H1 (cell line): ENCODE measurements around the gene NEB. TPM values are rescaled to one million over a fixed set of nuclear protein-coding genes. Genes with fewer than 3 reads are reported as not detected.

ENCODE experiments used
- CTCF ChIA-PET: fragments of 300-600 bp; sonication (Branson Sonifier 250); formaldehyde crosslinking; loops from one replicate; lab custom pipeline; 2021; ENCODE audit not compliant: partially characterized antibody; lab: Charles Lee
- POLR2A ChIA-PET: fragments of 300-600 bp; sonication (Branson Sonifier 250); formaldehyde crosslinking; loops from one replicate; lab custom pipeline; 2021; ENCODE audit warnings: inconsistent platforms; ENCODE audit not compliant: partially characterized antibody; lab: Charles Lee
- DNase-seq, 2 experiments: peaks; one replicate each; pipeline versions ENCODE4 v3.0.0 to v3.0.0-alpha.2; 2010 to 2022; ENCODE audit warnings: low spot score in 2 of 2, low read depth in 1 of 2, mixed read lengths in 1 of 2
- FAIRE-seq: peaks from 2 replicates; lab custom pipeline; 2011; peaks lifted over from hg19 to GRCh38; lab: Jason Lieb, UNC
- H2AFZ ChIP-seq: 2 replicates; pipeline ENCODE4 v1.8.1; 2012; ENCODE audit warnings: low read length, inconsistent platforms
- H2AK5ac ChIP-seq: 2 replicates; pipeline ENCODE4 v1.6.1; 2013; ENCODE audit warnings: low read depth, low read length
- H2BK120ac ChIP-seq: replicated peaks from 2 replicates; pipeline ENCODE3; 2013; ENCODE audit warnings: low read depth, low read length, inconsistent platforms
- H2BK12ac ChIP-seq: 2 replicates; pipeline ENCODE4 v1.6.1; 2013; ENCODE audit warnings: low read depth, low read length
- H2BK15ac ChIP-seq: 2 replicates; pipeline ENCODE4 v1.6.1; 2013; ENCODE audit warnings: low read length
- H2BK20ac ChIP-seq: 2 replicates; pipeline ENCODE4 v1.6.1; 2013; ENCODE audit warnings: low read length
- H2BK5ac ChIP-seq: 2 replicates; pipeline ENCODE4 v1.6.1; 2013; ENCODE audit warnings: low read depth, low read length
- H3K14ac ChIP-seq: 2 replicates; pipeline ENCODE4 v1.6.1; 2013; ENCODE audit warnings: inconsistent platforms; ENCODE audit not compliant: insufficient read length
- H3K18ac ChIP-seq: 2 replicates; pipeline ENCODE4 v1.6.1; 2013; ENCODE audit warnings: low read length; ENCODE audit errors: extremely low read depth
- H3K23ac ChIP-seq: 2 replicates; pipeline ENCODE4 v1.6.1; 2013; ENCODE audit warnings: inconsistent platforms; ENCODE audit not compliant: insufficient read length
- H3K23me2 ChIP-seq: 2 replicates; pipeline ENCODE4 v1.6.1; 2013; ENCODE audit warnings: low read depth, low read length
- H3K27ac ChIP-seq: 2 replicates; pipeline ENCODE4 v1.6.1; 2011; ENCODE audit warnings: low read depth, low read length, inconsistent platforms
- H3K27me3 ChIP-seq, 4 experiments: replicated peaks in 1 of 4; 1 replicate in 1 of 4; 2 replicates in 3 of 4; pipeline versions ENCODE4 v1.6.1 to v1.8.1; 2011 to 2013; ENCODE audit warnings: low read length in 3 of 4, mild to moderate bottlenecking in 3 of 4, inconsistent platforms in 2 of 4, mixed read lengths in 2 of 4, moderate library complexity in 1 of 4; ENCODE audit not compliant: control insufficient read depth in 3 of 4, insufficient read depth in 3 of 4; ENCODE audit errors: extremely low read depth in 1 of 4
- H3K36me3 ChIP-seq, 4 experiments: 2 replicates each; pipeline versions ENCODE4 v1.6.1 to v1.8.1; 2011 to 2013; ENCODE audit warnings: mild to moderate bottlenecking in 4 of 4, low read length in 3 of 4, moderate library complexity in 2 of 4, control low read depth in 1 of 4, inconsistent platforms in 1 of 4; ENCODE audit not compliant: insufficient read depth in 4 of 4, control insufficient read depth in 2 of 4
- H3K4ac ChIP-seq: replicated peaks from 2 replicates; pipeline ENCODE3; 2013; ENCODE audit warnings: low read length, low read depth, mixed read lengths, inconsistent platforms; ENCODE audit not compliant: insufficient read length
- H3K4me1 ChIP-seq, 4 experiments: replicated peaks in 1 of 4; 1 replicate in 1 of 4; 2 replicates in 3 of 4; pipeline versions ENCODE4 v1.6.1 to v1.8.1; 2011 to 2013; ENCODE audit warnings: low read length in 3 of 4, inconsistent platforms in 2 of 4, mixed read lengths in 1 of 4; ENCODE audit not compliant: insufficient read depth in 4 of 4, control insufficient read depth in 3 of 4
- H3K4me2 ChIP-seq, 2 experiments: 2 replicates each; pipeline versions ENCODE4 v1.6.1 to v1.8.1; 2011 to 2013; ENCODE audit warnings: low read depth in 2 of 2, low read length in 2 of 2, control low read depth in 1 of 2, inconsistent platforms in 1 of 2, mild to moderate bottlenecking in 1 of 2; ENCODE audit not compliant: insufficient read depth in 1 of 2
- H3K4me3 ChIP-seq, 4 experiments: fragments of 200-600, 300-600 bp in 1 of 4; sonication (generic), shearing (Covaris generic), sonication (Bioruptor Twin) in 1 of 4; 2 replicates each; pipeline versions ENCODE4 v1.5.1 to v1.8.1; 2011 to 2016; ENCODE audit warnings: low read length in 4 of 4, low read depth in 3 of 4, control low read depth in 2 of 4, inconsistent platforms in 2 of 4, mild to moderate bottlenecking in 2 of 4, mixed read lengths in 1 of 4, moderate library complexity in 1 of 4; ENCODE audit not compliant: insufficient read depth in 2 of 4; ENCODE audit errors: extremely low read depth in 1 of 4
- H3K56ac ChIP-seq: replicated peaks from 2 replicates; pipeline ENCODE3; 2013; ENCODE audit warnings: low read depth, mild to moderate bottlenecking, mixed read lengths, low read length, inconsistent platforms; ENCODE audit not compliant: insufficient read length
- H3K79me1 ChIP-seq: 2 replicates; pipeline ENCODE4 v1.6.1; 2013; ENCODE audit warnings: low read depth, low read length, control low read depth
- H3K79me2 ChIP-seq, 2 experiments: 2 replicates each; pipeline versions ENCODE4 v1.6.1 to v1.8.1; 2012 to 2013; ENCODE audit warnings: low read length in 2 of 2, mild to moderate bottlenecking in 2 of 2, inconsistent platforms in 1 of 2; ENCODE audit not compliant: insufficient read depth in 2 of 2, control insufficient read depth in 1 of 2
- H3K9ac ChIP-seq, 4 experiments: replicated peaks in 1 of 4; 1 replicate in 1 of 4; 2 replicates in 3 of 4; pipeline versions ENCODE4 v1.6.1 to v1.8.1; 2011 to 2013; ENCODE audit warnings: low read depth in 3 of 4, low read length in 3 of 4, control low read depth in 2 of 4, mild to moderate bottlenecking in 2 of 4, moderate library complexity in 2 of 4, inconsistent platforms in 1 of 4; ENCODE audit errors: extremely low read depth in 1 of 4
- H3K9me3 ChIP-seq, 2 experiments: 2 replicates each; pipeline versions ENCODE4 v1.6.1 to v1.8.1; 2012 to 2013; ENCODE audit warnings: mild to moderate bottlenecking in 2 of 2, moderate library complexity in 2 of 2, control low read depth in 1 of 2, inconsistent platforms in 1 of 2, low read depth in 1 of 2, low read length in 1 of 2, mixed read lengths in 1 of 2; ENCODE audit not compliant: insufficient read depth in 2 of 2
- H4K20me1 ChIP-seq, 2 experiments: replicated peaks in 1 of 2; 2 replicates each; pipeline versions ENCODE3 to v1.8.1; 2011 to 2013; ENCODE audit warnings: inconsistent platforms in 2 of 2, low read length in 2 of 2, mild to moderate bottlenecking in 1 of 2; ENCODE audit not compliant: insufficient read depth in 2 of 2, control insufficient read depth in 1 of 2
- H4K5ac ChIP-seq: 2 replicates; pipeline ENCODE4 v1.6.1; 2013; ENCODE audit warnings: low read length, low read depth, mixed read lengths, inconsistent platforms; ENCODE audit not compliant: insufficient read length
- H4K8ac ChIP-seq: 2 replicates; pipeline ENCODE4 v1.8.0; 2013; ENCODE audit warnings: mild to moderate bottlenecking, moderate library complexity, low read length, inconsistent platforms; ENCODE audit not compliant: insufficient read depth; ENCODE audit errors: extremely low read depth
- H4K91ac ChIP-seq: replicated peaks from 2 replicates; pipeline ENCODE3; 2013; ENCODE audit warnings: low read length, mixed read lengths, inconsistent platforms; ENCODE audit not compliant: insufficient read length
- EP300 ChIP-seq, 2 experiments: IDR thresholded peaks; 1 replicate in 1 of 2; 2 replicates in 1 of 2; pipeline ENCODE4 v1.6.1; 2011 to 2012; ENCODE audit warnings: low read depth in 2 of 2, low read length in 2 of 2, mild to moderate bottlenecking in 2 of 2, borderline replicate concordance in 1 of 2, inconsistent platforms in 1 of 2, moderate library complexity in 1 of 2
- FOSL1 ChIP-seq: IDR thresholded peaks from 2 replicates; pipeline ENCODE4 v1.6.1; 2011; ENCODE audit warnings: mild to moderate bottlenecking, low read depth, low read length, moderate library complexity; ENCODE audit not compliant: insufficient read depth
- TAF7 ChIP-seq: optimal IDR thresholded peaks from 2 replicates; pipeline ENCODE3; 2011; ENCODE audit warnings: low read depth, mild to moderate bottlenecking, inconsistent platforms, low read length, moderate library complexity, borderline replicate concordance
- WGBS, 2 experiments: shearing (Covaris generic) in 1 of 2; methylation state at CpG; one replicate each; pipeline versions ENCODE4 v1.1.6 to v1.1.7; 2013 to 2015; ENCODE audit warnings: low lambda C conversion rate in 2 of 2, mixed read lengths in 2 of 2, inconsistent platforms in 1 of 2, low coverage in 1 of 2, missing lambda C conversion rate in 1 of 2; ENCODE audit not compliant: insufficient replicate concordance in 2 of 2, insufficient coverage in 1 of 2, insufficient read length in 1 of 2; ENCODE audit errors: extremely low coverage in 1 of 2, missing lambda C conversion rate in 1 of 2; 5-methylcytosine and 5-hydroxymethylcytosine counted together
- polyA plus RNA-seq, 7 experiments: library from polyadenylated mRNA; depleted of rRNA in 3 of 7; stranded (reverse) in 5 of 7; unstranded in 2 of 7; fragments of >200 nt in 5 of 7; fragments of 200-250 nt in 2 of 7; gene quantifications; 1 replicate in 5 of 7; 2 replicates in 1 of 7; 4 replicates in 1 of 7; pipeline versions ENCODE4 v1.2.1 to v1.2.3, GENCODE V29; 2011 to 2013; ENCODE audit warnings: missing spikeins in 2 of 7, mixed read lengths in 2 of 7
- total RNA-seq: library from RNA; stranded (reverse); fragmentation: NEBNext Ultra II Directional; extraction: Animal tissue kit (Norgen Biotek cat#: 25700); gene quantifications from 2 replicates; pipeline ENCODE4 v1.2.1, GENCODE V29; 2021
- TF ChIP-seq, protein P1 (sequence below), 3 experiments: IDR thresholded peaks; 1 replicate in 2 of 3; 2 replicates in 1 of 3; pipeline versions ENCODE4 v1.5.1 to v1.6.1; 2011; ENCODE audit warnings: low read length in 3 of 3, mild to moderate bottlenecking in 3 of 3, inconsistent platforms in 2 of 3, low read depth in 1 of 3, moderate library complexity in 1 of 3; ENCODE audit not compliant: insufficient read depth in 1 of 3; ENCODE audit errors: control extremely low read depth in 1 of 3

Gene NEB
- total and polyA plus RNA-seq, 2 of the 8 experiments (the other 6 are each of a cell fraction or from before 2014, with no cell fraction given) = 1.4 to 2.5 TPM

DNA sequence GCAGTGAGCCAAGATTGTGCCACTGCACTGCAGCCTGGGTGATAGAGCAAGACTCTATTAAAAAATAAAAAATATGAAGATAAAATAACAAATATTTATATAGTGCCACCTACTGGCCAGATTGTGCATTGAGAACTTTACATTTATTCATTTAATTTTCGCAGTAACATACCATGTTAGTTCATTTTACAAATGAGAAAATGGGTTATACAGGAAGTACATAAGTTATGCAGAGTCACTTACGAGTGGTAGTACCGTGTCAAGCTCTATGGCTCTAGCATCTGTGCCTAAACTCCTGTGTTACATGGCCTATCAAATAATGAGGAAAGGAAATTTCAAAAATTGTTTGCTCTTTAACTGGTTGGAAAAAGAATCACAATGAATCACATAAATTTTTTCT is 296.6 kb downstream of the NEB start:
- Histone ChIP-seq H3K14ac (no peak overlapping the region), H3K4me2 (no peak overlapping the region), H2BK15ac (no peak overlapping the region), H4K8ac (no peak overlapping the region), H3K9ac (no peak overlapping the region), H4K91ac (no peak overlapping the region), H3K27me3 (no peaks in the 10 kb centered on the region), H2AK5ac (no peak overlapping the region), H2BK120ac (no peak overlapping the region), H2AFZ (no peak overlapping the region), H3K4me1 (no peaks in the 10 kb centered on the region), H3K4me3 (no peak overlapping the region), H2BK12ac (no peak overlapping the region), H3K79me2 (peaks cover 0 to 5% of the 10 kb centered on the region in 2 experiments; a peak in 1 of 4 replicates), H3K23me2 (no peaks in the 10 kb centered on the region), H3K18ac (no peak overlapping the region), H2BK5ac (no peak overlapping the region), H3K79me1 (peaks cover 2% of the 10 kb centered on the region; the same call in 1 of the 2 replicates), H3K56ac (no peak overlapping the region), H3K23ac (no peak overlapping the region), H3K4ac (no peak overlapping the region), H3K9me3 (no peaks in the 10 kb centered on the region), H2BK20ac (no peak overlapping the region), H4K5ac (no peak overlapping the region), H3K27ac (no peak overlapping the region), H4K20me1 (peaks cover 3% of the 10 kb centered on the region in 2 experiments), H3K36me3 (peaks cover 13 to 95% (median 64%) of the 10 kb centered on the region in 4 experiments)
- FAIRE-seq = no peak
- no peak for TF ChIP-seq FOSL1
- TF ChIP-seq TAF7 = no peak
- TF ChIP-seq, protein P1, sequence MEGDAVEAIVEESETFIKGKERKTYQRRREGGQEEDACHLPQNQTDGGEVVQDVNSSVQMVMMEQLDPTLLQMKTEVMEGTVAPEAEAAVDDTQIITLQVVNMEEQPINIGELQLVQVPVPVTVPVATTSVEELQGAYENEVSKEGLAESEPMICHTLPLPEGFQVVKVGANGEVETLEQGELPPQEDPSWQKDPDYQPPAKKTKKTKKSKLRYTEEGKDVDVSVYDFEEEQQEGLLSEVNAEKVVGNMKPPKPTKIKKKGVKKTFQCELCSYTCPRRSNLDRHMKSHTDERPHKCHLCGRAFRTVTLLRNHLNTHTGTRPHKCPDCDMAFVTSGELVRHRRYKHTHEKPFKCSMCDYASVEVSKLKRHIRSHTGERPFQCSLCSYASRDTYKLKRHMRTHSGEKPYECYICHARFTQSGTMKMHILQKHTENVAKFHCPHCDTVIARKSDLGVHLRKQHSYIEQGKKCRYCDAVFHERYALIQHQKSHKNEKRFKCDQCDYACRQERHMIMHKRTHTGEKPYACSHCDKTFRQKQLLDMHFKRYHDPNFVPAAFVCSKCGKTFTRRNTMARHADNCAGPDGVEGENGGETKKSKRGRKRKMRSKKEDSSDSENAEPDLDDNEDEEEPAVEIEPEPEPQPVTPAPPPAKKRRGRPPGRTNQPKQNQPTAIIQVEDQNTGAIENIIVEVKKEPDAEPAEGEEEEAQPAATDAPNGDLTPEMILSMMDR (IDR thresholded peaks at IDR 0.05; ENCODE audit: control extremely low read depth in 1 of 3, insufficient read depth in 1 of 3, low read depth in 1 of 3, low read length in 3 of 3) = peak in 1 of 3 experiments; percentile 13; a peak in 1 of 4 replicates
- no peak for TF ChIP-seq EP300 (IDR thresholded peaks at IDR 0.05; ENCODE audit: borderline replicate concordance in 1 of 2, low read depth in 2 of 2, low read length in 2 of 2)
- DNase-seq = no peak
- 89% methylated on average over 3 of the region's 3 CpGs; no CpG with 5 or more reads in 1 of the 2 experiments for WGBS, 2 experiments
- ChIA-PET POLR2A (interaction anchor here (1.0 to 8.3 kb wide), 7 partner anchors 8 to 28 kb away, joined by 3 to 39 read pairs (median 4); no protein-coding TSS in a partner anchor), CTCF (interaction anchor here (0.5 to 5.4 kb wide), 21 partner anchors 10 to 171 kb away, joined by 3 to 40 read pairs (median 4); no protein-coding TSS in a partner anchor)
